ENCODE data around the gene TRPV4.

The TRPV4 gene

DNA sequence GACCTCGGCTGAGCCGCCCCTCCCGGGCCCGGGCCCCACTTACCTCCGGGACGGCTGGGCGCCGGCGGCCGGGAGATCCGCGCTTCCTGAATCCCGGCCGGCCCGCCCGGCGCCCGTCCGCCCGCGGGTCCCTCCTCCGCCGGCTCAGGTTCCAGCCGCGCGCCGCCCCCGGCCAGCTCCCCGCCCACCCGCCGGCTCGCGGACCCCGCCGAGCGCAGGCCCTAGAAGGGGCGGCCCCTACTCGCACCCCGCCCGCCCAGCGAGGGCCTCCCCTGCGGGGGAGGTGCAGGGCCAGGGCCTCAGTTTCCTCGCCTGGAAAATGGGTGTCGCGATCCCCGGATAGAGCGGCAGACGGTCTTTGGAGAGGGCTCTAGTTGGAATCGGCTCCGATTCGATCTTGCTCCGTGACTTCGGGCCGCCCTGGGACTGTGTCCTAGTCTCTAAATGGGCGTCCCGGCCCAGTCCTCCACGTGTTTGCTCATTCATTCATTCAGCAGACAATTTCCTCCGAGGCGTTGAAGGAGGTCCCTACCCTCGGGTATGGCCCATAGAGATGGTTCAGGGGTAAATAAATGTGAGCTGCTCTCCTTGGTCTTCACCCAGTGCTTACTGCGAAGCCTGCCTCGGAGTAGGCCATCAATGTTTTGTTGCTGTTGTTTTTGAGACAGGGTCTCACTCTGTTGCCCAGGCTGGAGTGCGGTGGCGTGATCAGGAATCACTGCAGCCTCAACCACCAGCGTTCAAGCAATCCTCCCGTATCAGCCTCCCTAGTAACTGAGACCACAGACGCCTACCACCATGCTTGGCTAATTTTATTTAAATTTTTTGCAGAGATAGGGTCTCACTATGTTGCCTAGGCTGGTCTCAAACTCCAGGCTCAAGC is at the start of gene TRPV4:
TRPV4 (minus strand) TSS at position 92 of the 883 bp plus-strand sequence. CDS start 18,602 bp downstream, outside the sequence.
- peak within 1 kb of the TSS; percentile 39 for H3K4me3 ChIP-seq (ENCODE audit: low read length)
- TF ChIP-seq, protein P1, sequence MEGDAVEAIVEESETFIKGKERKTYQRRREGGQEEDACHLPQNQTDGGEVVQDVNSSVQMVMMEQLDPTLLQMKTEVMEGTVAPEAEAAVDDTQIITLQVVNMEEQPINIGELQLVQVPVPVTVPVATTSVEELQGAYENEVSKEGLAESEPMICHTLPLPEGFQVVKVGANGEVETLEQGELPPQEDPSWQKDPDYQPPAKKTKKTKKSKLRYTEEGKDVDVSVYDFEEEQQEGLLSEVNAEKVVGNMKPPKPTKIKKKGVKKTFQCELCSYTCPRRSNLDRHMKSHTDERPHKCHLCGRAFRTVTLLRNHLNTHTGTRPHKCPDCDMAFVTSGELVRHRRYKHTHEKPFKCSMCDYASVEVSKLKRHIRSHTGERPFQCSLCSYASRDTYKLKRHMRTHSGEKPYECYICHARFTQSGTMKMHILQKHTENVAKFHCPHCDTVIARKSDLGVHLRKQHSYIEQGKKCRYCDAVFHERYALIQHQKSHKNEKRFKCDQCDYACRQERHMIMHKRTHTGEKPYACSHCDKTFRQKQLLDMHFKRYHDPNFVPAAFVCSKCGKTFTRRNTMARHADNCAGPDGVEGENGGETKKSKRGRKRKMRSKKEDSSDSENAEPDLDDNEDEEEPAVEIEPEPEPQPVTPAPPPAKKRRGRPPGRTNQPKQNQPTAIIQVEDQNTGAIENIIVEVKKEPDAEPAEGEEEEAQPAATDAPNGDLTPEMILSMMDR (conservative IDR thresholded peaks at IDR 0.05; ENCODE audit: low read depth, low read length), result no peak
- no peak for DNase-seq (ENCODE audit: low read depth)

DNA sequence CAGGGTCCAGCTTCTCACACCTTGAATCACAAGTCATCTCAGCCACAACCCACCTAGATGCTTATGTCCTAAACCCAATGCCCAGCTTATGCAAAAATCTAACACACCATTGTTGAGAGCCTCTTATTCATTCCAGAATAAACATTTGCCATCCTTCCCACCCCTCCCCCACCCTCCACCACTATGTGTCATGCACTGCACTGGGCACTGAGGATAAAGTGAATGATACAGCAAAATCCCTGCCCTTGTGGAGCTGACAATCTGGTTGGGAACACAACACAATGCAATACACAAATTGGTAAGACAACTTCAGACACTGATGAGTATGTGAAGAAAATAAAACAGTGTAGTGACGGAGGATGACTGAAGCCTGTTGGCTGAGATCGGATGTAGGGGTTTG is 48.6 kb upstream of the TRPV4 start:
- H3K4me3 ChIP-seq (ENCODE audit: low read length), result no peak overlapping the region
- TF ChIP-seq, protein P1 (conservative IDR thresholded peaks at IDR 0.05; ENCODE audit: low read depth, low read length), result no peak
- no peak for DNase-seq (ENCODE audit: low read depth)

DNA sequence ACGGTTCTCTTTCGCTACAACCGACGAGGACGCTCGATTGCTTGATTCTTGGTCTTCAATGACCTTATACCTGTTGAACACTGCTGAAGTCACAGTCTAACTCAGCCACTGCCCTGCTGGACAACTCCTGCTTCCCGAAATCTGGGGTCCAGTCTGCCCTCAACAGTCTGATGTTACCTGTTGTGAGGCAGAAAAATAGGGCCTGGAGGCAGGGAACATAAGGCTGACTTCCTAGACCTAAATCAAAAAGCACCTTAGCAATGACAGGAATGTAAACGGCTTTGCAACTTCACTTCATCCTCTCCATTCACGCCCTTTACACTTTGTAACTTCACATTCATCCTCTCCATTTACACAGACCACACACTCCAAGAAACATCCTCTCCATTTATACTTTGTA is 47.7 kb upstream of the TRPV4 start:
- peak overlapping the region; percentile 66 for H3K4me3 ChIP-seq (ENCODE audit: low read length)
- DNase-seq (ENCODE audit: low read depth), result no peak
- TF ChIP-seq, protein P1 (conservative IDR thresholded peaks at IDR 0.05; ENCODE audit: low read depth, low read length), result no peak

DNA sequence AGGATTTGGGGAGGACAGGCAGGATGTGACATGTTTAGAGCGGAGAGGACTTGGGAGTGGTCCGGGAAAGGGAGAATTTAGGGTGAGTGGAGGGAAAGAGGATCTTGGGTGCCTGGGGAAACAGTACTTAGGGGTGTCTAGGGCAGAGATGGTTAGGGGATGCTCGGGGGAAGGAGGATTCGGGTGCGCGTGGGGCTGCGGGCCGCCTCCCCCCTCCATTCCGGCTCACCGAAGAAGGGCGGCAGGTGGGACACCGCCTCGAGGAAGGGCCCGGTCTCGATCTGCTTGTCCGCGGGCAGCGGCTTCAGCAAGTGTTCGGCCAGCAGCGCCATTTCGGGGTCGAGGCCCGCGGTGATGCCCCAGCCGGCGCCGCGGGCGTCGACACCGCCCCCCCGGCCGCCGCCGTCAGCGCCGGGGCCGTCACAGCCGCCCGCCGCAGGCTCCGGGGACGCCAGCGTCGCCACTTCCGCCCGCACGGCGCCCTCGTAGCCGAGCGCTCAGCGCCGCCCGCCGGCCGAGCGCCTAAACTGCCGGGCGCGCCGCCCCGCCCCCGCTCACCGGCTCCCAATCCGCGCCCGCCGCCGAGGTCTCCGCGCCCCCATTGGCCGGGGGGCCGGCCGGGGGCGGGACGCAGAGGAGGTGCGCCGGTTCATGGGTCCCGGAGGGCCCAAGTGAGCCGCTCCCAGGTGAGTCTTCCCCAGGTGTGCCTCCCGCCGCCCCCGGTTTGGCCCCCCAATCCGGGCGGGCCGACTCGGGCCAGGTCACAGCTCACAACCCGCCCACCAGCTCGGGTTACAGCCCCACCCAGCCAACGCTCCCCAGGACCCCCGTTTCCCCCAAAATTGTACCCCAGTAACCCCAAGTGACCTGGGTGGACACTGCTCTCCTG is 47.1 kb upstream of the TRPV4 start, which contains the start of gene GLTP:
GLTP (minus strand) TSS at position 499 of the 889 bp plus-strand sequence; CDS start at position 332, 167 bp downstream.
- no peak for DNase-seq (ENCODE audit: low read depth)
- H3K4me3 ChIP-seq (ENCODE audit: low read length), result peak within 1 kb of the TSS; percentile 94
- TF ChIP-seq, protein P1 (conservative IDR thresholded peaks at IDR 0.05; ENCODE audit: low read depth, low read length), result peak; percentile 16

DNA sequence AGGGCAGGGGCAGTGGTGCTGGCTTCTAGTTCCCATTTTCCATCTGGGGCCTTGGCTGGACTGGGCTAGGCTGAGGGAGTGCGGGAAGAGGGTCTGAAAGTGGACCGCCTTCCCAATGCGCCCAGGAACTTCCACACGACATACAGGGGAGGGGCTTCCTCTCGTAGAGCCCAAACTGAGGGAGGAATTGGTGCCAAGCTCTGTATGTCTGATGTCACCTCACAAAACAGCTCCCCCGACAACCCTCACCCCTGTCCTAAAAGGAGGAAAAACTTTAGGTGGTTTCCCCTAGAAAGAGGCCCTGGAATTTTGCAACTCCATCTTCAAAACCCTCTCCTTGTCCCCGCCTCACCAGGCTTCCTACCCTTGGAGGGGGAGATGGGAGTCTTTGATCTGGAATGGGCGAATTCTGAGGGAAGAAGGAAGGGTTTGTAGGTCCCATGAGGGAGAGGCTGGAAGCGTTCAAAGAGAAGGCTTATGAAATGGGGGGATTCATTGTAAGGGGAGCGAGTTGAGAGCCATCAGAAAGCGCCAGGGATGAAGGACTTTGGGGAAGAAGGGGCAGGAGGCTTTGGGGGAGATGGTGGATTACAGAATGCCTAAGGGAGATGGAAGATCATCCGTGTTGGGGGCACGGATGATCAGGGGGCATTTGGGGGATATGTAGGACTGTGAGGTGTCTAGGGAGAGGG is 46.3 kb upstream of the TRPV4 start:
- no peak for DNase-seq (ENCODE audit: low read depth)
- peak overlapping the region; percentile 94 for H3K4me3 ChIP-seq (ENCODE audit: low read length)
- TF ChIP-seq, protein P1 (conservative IDR thresholded peaks at IDR 0.05; ENCODE audit: low read depth, low read length), result no peak

DNA sequence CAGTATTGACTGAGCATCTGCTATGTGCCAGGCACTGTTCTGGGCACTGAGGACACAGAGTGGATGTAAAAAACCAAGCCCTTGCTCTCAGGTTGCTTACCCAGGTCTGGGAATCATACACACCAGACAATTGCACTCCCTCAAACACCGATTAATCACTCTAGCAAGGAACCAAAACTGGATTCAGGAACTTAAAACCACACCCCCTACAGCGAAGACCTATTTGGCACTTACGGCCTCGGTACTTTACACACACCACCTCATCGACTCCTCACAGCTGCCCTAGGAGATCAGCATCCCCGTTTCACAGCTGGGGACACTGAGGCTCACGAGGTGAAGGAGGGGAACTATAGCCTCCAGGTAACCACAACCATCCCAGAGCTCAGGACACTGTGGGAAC is 45.6 kb upstream of the TRPV4 start:
- DNase-seq (ENCODE audit: low read depth), result no peak
- H3K4me3 ChIP-seq (ENCODE audit: low read length), result no peak overlapping the region
- TF ChIP-seq, protein P1 (conservative IDR thresholded peaks at IDR 0.05; ENCODE audit: low read depth, low read length), result no peak

All from retinal pigment epithelial cell (primary cell).